HG03521 (cell line): Measurements from ENCODE around the gene KCNQ1.

ENCODE experiments used
- ATAC-seq: cut with Tn5 transposase; IDR thresholded peaks from one replicate; pipeline ENCODE4 v1.9.1; 2021; ENCODE audit warnings: mild to moderate bottlenecking, moderate library complexity; ENCODE audit not compliant: unreplicated experiment

The KCNQ1 gene

GRCh38 chr11:2519862-2520735 lies 75.3 kb downstream of the KCNQ1 start:
- no peak for ATAC-seq

DNA sequence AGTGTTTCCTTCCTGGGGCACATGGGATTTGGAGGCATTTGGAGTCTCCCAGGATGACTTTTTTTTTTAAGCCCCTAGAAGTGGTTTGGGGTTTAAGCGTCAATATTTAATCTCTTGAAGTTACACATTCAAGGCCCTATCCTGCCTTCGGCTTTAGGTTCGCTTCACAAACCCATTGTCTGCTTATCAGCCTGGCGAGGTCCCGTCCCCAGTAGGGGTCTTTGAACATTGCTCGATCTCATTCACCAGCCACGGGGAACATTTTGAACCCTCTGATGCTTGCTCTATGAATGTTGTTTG lies 75.9 kb downstream of the KCNQ1 start:
- ATAC-seq: no peak

DNA sequence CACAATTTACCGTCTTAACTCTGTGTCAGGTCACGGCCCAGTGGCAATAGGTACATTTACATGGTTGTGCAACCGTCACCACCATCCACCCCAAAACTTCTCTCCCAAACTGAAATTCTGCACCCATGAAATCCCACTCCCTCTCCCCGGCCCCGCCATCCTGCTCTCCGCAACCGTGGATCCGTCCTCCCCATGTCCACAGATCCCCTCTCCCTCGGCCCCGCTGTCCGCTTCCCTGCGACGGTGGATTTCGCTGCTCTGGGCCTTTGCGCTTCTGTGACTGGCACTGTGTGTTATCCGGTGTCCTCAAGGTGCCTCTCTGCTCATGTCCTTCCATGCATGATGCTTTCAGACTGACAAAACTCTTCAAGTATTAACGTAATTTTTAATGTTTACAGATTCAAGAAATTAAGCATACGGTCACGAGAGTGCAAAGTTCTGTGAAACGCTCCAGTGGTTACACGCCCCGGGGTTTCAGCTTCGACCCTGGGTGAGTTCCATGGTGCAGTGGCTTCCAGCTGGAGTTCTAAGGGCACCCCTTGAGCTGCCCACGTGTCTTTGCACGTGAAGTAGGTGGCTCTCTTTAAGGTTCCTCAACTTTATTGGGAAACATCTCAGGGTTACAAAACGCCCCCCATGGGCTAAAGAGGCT lies 76.4 kb downstream of the KCNQ1 start:
- ATAC-seq: no peak

- no peak for ATAC-seq
Measured at GRCh38 chr11:2521733-2522630, 77.2 kb downstream of the KCNQ1 start.

GRCh38 chr11:2522631-2523255 lies 77.9 kb downstream of the KCNQ1 start:
- no peak for ATAC-seq

- no peak for ATAC-seq
Measured at GRCh38 chr11:2523821-2524391, 79.1 kb downstream of the KCNQ1 start.

- ATAC-seq: no peak
Measured at GRCh38 chr11:2524446-2525165, 79.8 kb downstream of the KCNQ1 start.

DNA sequence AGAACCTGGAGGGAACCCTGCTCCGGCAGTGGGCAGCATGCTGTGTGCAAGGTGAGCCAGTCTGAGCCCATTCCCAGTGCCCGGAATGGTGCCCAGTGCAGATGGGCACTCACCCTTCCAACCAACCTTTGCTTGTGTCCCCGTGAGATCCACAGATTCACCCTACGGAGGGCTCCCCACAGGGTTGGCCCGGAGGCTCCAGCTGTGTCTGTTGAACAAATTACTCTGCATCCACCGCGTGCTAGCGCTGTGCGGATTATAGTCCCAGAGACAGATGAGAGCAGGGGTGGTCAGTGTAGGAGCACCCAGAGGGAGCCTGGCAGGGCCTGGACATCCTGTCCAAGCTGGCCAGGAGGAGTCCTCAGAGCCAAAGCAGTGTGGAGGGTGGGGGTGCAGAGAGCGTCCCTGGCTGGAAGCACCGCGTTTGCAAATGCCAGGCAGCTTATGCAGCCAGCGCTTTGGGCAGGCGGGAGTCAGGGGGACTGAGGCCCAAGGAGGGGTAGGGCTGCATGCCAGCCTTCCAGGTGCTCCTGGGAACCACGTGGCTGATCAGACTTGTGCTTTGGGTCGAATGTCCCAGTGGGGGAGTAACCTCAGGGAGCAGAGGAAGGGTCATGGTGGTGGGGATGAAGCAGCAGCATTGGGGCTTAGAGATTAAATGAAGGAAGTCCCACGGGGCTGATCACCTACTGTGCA lies 80.5 kb downstream of the KCNQ1 start:
- no peak for ATAC-seq

DNA sequence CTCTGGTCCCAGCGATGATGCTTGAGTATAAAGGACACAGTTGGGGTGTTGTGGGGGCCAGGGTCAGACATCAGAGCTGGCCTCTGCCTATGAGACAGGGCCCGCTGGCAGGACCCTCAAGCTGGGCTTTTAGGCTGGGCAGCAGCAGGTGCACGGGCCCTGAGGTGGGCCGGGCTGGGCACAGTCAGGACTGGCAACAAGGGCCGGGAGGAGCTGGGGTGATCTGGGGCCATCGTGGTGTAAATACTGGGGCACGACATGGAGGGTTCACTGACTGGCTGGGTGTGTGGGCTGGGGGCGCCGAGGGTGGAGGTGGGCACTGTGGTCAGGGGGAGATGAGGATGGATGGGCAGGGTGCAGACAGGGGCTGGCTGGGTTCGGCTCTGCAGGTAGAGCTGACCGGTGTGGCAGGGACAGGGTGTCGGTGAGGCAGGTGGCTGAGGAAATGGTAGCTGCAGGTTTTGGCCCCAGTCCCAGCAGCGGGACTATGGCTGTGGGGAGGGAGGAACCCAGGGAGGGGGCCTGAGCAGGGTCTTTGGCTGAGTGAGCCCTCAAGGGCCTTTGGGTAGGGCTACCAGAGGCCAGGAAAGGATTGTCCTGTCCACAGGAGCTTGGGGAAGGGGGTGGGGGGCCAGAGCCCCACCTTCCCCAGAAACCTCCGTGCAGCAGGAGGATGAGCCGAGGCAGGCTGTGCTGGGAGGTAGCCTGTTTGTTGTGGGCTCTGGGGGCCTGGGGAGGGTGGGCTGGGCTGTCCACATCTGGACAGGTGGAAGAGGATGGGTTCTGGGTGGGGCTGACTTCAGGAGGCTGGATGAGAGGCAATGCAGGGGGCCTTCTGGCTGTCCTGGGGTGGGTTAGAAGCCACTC lies 81.4 kb downstream of the KCNQ1 start:
- ATAC-seq: no peak

DNA sequence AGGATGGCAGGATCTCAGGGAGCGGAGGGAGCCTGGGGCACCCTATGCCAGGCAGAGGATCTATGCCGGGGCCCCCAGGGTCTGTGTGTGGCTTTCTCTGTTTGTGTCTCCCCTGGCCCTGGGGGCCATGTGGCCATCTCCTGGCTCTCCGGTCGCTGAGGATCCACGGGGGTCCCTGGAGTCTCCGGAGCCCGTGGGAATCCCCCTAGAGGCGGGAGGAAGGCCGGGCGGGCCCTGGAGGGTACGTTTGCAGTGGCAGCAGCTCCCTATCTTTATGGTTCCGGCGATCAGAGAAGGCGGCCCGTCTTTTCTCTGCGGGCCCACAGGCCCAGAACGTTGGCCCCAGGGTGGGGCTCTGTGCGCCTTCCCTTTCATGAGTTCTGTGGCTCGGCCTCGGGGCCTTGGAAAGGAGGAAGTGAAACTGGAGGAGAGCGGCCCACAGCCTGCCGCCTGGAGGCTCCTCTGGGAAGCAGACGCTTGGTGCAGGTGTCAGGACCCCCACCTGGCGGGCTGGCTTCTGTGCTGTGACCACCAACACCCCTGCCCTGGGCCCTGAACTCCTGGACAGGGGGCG lies 82.1 kb downstream of the KCNQ1 start:
- no peak for ATAC-seq

DNA sequence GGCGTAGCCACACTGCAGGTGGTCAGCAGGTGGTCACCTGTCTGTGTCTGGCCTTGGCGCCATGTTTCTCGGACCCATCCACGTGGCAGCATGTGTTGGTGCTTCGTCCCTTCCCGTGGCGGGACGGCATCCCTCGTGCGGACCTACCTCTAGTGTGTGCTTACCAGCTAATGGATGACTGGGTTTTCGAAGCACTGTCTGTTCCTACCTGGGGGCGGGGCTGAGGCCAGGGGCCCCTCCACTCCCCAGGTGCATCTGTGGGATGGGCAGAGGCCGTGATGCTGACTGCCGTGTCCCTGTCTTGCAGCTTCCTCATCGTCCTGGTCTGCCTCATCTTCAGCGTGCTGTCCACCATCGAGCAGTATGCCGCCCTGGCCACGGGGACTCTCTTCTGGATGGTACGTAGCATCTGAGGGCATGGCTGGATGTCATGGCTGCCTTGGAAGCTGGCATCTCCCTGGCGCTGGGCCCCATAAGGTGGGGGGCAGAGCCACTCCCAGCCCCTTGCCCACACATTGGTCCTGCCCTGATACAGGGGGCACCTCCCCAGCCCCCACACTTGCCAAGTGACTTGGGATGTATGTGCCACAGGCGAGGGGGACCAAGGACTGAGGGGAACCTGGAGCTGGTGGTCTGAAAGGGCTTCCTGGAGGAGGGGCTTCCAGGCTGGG lies 82.9 kb downstream of the KCNQ1 start:
- no peak for ATAC-seq

GRCh38 chr11:2528301-2529050 lies 83.7 kb downstream of the KCNQ1 start:
- ATAC-seq: no peak

GRCh38 chr11:2529173-2529572 lies 84.4 kb downstream of the KCNQ1 start:
- ATAC-seq: no peak

DNA sequence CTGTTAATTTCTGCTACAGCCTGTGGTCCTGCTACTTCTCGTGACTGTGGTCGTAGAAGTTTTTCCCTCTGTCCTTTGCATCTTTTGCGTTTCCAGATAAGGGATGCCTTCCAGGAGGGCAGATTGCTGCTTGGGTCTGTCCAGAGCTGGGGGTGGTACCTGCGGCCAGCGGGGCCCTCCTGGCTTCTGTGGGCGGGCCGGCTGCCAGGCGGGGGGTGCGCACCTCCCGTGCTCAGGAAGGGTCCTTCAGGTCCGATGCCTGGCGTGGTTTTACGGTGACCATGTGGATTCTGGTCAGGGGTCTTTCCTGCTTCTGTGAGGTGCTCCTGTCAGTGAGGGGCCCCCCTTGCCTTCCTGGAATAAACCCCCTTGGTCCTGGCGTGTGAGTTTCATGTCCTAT lies 84.8 kb downstream of the KCNQ1 start:
- no peak for ATAC-seq

DNA sequence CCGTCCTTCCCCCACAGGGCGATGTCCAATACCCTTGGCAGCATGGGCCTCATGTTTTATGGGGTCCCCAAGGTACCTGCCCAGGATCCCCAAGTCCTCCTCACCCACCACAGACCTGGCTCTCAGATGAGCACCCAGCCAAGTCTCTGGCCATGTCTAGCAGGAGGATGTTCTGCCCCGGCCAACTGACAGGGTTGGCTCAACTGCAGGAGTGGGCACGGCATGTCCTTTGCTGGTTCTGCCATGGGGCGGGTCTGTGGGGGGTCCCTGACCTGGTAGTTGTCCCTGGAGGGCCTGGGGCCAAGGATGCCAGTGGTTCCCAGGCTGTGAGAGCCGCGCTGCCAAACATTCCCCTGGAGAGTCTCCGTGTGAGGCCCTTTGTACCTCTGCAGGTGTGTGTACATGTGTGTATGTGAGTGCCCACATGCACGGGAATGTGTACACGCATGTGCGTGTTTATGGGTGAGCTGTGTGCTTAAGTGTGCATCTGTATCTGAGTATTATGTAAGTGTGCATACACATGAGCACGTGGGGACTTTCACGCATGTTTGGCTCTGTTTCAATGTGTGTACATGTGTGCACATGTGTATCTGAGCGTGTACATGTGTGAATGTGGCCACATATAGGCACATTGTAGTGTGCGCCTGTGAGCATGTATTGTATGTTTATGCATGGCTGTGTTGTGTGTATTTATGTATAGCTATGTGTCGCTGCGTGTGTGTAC lies 85.5 kb downstream of the KCNQ1 start:
- no peak for ATAC-seq

GRCh38 chr11:2530855-2531200 lies 86.0 kb downstream of the KCNQ1 start:
- no peak for ATAC-seq
